LHCN-M2 (cell line): Measurements from ENCODE around the gene POLR2L. TPM values are rescaled to one million over a fixed set of nuclear protein-coding genes. Genes with fewer than 3 reads are reported as not detected.

Source experiments
- DNase-seq: peaks from one replicate; pipeline ENCODE4 v3.0.0-alpha.2; 2012; ENCODE audit warnings: low read depth
- total RNA-seq: library from RNA; depleted of rRNA; stranded (reverse); fragments of >200 nt; gene quantifications from 2 replicates; pipeline ENCODE4 v1.2.3, GENCODE V29; 2014

The POLR2L gene
- total RNA-seq, 1 experiment from 2014 or later = 146 TPM

DNA sequence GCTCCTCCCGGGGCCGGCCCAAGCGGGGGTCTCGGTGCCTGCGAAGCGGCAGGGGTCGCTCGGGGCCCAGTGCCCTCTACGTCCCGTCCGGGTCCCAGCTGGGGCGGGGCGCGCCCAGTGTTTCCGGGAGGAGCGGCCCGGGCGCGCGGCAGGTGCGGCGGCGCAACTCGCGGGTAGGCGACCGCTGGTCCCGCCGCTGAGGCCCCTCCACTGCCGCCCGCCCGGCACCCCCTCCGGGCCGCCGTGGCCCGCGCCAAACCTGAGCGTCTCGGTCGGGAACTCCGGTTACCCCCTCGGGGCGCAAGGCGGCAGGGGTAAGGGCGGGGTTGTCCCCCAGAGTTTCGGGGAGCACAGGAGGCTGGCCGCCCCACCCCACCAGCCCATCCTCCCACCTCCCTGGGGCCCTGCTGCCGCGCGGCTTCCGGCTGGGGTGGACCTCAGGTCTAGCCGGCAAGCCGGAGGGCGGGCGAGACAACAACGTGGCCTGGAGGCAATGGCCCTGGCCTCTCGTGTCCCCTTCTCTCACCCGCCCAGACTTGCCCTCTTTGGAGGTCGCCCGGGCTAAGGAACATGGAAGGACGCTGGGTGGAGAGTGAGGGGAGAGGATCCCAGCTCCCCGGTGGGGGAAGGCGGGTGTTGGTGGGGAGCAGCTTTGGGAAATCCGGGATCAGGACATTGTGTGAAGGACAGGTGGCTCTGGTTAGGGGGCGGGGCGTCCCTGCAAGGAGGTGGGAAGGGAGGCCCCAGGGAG is 15.0 kb downstream of the POLR2L start:
- no peak for DNase-seq

DNA sequence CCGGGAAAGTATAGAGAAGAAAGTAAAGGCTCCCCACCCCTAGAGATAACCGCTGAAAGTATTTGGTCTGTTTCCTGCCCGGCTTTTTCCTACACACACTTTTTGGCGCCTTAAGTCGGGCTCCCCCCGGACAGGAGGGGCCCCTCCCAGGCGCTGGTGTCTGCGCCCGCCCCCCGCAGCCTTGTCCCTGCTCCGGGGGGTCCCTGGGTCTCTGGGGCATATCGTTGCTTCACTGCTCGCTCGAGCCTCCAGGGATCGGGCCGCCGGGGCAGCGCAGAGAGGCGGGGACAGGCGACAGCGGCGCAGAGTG is 15.5 kb downstream of the POLR2L start:
- DNase-seq = no peak

DNA sequence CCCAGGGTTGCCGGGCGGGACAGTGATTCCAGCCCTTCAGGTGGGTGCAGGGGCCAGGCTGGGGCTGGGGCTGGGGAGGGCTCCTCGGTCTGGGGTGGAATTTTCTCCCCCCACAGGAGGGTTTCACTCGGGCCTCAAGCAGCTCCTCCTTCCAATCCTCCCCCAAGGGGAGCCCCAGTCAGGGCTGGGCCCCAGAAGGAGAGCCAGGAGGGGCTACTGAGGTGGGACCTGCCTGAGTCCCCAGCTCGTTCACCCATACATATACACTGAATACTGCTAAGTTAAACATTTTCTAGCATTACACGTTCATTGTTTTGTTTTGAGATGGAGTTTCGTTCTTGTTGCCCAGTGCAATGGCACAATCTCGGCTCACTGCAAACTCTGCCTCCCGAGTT is 16.1 kb downstream of the POLR2L start:
- no peak for DNase-seq

DNA sequence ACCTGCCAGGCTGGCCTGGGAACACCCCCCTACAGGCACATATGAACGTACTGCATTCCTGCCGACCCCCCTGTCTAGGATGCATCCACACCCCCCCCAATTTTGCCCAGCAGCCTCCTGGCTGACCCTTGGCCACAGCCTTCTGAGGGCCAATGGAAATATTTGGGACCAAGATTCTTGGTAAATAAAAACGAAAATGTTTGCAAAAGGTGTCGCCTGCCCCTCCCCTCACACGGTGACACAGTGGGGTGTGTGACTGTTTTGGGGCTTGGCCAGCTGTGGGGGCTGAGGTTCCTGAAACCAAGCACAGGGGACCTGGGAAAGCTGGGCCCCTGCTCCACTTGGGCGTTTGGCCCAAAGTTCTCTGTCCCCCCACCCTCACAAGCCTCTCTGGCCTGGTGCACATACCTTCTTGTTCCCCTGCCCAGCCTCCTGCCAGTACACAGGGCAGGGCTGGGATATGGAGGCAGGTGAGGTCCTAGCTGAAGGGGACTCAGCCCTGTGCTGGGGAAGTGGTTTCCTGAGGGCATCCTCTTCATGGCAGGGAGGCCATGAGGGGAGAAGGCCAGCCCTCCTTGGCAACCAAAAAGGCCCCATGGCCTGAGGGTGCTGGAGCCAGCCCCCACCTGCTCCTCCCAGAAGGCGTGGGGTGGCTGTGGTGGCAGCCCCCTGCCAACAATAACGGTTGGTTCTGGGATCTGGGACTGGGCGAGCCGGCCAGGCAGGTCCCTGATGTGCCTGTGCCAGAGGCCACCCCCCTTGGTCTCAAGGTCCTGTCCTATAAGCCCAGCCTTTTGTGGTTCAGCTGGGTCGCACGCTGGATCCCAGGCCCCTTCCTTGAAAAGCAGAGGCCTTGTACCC is 16.7 kb downstream of the POLR2L start:
- no peak for DNase-seq

DNA sequence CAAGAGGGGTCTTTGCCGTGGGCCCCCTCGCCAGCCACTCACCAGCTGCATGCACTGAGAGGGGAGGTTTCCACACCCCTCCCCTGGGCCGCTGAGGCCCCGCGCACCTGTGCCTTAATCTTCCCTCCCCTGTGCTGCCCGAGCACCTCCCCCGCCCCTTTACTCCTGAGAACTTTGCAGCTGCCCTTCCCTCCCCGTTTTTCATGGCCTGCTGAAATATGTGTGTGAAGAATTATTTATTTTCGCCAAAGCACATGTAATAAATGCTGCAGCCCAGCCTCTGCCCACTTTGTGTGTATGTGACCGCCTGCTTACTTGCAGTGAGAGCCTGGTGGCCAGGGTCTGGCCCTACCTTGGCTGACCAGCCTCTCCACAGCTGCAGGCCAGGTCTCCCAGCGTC is 17.4 kb downstream of the POLR2L start:
- no peak for DNase-seq

DNA sequence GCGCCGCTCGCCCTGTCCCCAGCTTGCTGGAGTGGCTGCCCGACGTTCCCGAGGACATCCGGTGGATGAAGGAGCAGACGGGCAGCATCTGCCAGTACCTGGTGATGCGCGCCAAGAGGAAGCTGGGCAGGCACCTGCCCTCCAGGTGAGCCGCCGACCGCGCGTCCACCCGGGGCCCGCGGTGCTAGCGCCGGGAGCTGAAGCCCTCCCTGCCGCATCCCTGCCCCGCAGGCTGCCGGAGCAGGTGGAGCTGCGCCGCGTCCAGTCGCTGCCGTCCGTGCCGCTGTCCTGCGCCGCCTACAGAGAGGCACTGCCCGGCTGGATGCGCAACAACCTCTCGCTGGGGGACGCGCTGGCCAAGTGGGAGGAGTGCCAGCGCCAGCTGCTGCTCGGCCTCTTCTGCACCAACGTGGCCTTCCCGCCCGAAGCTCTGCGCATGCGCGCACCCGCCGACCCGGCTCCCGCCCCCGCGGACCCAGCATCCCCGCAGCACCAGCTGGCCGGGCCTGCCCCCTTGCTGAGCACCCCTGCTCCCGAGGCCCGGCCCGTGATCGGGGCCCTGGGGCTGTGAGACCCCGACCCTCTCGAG is 17.9 kb downstream of the POLR2L start:
- no peak for DNase-seq

DNA sequence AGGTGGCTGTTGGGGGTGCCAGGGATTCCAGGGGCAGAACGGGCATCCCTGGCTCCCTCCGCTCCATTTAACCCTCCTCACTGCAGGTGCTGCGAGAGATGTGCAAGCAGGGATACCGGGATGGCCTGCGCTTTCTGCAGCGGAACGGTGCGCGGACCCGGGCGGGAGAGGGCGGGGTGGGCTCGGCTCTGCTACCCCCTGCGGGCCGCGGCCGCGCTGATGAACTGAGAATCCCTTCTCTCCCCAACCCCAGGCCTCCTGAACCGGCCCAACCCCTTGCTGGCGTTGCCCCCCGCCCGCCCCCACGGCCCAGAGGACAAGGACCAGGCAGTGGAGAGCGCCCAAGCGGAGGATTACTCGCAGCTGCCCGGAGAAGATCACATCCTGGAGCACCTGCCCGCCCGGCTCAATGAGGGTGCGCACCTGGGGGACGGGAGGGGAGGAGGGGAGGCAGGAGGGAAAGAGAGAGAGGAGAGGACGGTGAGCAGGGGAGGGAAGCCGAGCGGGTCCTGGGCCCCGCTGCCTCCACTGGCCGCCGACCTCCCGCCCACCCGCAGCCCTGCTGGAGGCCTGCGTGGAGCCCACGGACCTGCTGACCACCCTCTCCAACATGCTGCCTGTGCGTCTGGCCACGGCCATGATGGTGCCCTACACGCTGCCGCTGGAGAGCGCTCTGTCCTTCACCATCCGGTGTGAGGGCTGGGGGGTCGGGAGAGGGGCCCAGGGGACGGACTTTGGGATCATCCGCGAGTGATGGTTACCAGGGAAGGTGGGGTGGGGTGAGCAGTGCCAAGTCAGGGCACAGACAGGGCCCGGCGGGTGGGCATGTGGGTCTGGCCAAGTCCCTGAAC is 18.7 kb downstream of the POLR2L start:
- DNase-seq = no peak

DNA sequence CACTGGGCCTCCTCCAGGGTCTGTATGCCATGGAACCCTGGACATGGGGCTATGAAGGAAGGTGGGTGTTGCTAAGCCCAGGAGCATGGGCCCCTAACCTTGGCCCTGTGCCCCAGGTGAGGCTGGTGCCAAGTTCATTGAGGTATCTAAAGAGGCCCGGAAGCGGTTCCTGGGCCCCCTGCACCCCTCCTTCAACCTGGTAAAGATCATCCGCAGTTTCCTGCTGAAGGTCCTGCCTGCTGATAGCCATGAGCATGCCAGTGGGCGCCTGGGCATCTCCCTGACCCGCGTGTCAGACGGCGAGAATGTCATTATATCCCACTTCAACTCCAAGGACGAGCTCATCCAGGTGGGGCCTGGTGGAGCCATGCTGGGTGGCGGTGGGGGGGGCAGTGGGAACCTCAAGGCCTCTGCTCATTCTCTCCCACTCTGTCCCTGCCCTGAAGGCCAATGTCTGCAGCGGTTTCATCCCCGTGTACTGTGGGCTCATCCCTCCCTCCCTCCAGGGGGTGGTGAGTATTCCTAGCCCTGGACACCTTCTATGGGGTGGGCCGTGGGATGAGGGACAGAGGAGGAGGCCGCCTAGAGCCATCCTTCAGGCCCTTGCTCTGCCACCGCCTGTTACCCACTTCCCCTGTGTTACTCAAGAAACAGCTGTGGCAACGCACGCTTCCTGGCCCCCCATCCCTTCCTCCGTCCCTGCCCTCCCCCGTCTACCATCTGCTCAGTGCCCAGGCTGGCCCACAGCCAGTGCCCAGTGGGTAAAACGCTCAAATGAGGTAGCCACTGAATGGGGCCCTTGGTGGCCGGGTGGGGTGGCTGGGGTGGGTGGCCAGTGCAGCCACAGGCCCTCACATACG is 20.6 kb downstream of the POLR2L start:
- DNase-seq = peak; percentile 85

DNA sequence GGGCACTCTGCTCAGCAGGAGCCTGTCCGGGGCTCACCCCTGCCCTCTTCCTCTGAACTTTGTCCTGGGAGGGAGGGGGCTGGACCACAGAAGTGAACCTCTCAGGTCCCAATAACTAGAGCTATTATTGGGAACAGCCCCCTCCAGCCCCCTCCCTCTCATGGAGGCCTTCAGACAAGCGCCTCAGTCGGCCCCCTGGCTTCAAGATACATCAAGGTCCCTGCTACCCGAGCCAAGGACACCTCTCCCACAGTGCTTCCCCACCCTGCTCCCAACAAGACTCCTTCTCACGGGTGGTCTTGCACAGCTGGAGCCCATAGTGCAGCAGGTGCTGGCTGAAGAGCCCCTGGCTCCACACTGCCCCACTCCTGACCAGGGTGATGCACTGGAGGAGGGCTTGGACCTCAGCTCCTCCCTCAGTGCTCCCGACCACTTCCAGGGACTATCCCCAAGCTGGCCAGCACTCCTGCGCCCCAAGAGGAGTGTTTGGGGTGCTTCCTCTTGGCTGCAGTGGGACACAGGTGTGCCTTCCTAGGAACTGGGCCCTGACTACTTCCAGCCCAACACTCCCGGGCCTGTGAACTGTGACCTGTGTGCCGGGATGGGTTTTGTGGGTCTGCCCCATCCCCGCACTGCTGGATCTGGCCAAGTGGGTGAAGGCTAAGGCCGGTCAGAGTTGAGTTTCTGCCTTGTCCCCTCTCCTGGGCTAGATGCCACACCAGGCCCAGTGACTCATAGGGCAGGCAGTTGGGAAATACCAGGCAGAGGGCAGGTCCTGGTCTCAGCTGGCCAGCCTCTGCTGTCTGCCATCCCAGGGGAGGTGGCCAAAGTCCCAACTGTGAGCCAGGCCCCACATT is 21.4 kb downstream of the POLR2L start:
- DNase-seq = peak; percentile 91

DNA sequence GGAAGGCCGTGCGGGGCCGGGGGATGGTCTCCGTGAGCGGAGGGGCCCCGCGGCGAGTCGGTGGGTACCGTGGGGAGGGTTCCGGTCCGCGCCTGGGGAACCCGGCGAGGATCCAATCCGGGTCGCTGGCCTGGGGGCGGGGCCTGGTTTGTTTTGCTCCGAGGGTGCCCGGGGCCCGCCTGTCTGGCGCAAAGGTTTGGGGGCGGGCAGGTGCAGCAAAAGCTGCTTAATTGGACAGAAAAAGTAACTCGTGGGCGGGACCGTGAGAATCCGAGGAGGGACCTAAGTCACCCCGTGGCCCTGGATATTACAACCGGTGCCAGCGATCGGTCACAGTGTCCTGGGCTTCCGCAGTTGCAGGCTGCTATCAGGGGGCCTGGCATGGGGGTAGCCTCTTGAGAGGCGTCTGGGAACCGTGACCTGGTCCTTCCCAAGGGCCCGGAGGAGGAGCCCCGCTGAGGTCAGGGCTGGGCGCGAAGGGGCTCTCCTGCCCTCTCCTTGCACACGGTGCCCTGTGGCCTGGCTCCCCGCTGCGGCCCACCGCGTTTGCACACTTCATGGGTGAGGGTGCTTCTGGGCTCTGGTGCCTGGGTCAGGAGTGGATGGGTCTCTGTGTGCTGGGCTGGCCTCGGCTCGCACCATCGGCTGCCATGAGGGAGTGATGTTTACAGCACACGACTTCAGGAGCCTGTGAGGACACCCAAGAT is 22.2 kb downstream of the POLR2L start:
- DNase-seq = peak; percentile 81

DNA sequence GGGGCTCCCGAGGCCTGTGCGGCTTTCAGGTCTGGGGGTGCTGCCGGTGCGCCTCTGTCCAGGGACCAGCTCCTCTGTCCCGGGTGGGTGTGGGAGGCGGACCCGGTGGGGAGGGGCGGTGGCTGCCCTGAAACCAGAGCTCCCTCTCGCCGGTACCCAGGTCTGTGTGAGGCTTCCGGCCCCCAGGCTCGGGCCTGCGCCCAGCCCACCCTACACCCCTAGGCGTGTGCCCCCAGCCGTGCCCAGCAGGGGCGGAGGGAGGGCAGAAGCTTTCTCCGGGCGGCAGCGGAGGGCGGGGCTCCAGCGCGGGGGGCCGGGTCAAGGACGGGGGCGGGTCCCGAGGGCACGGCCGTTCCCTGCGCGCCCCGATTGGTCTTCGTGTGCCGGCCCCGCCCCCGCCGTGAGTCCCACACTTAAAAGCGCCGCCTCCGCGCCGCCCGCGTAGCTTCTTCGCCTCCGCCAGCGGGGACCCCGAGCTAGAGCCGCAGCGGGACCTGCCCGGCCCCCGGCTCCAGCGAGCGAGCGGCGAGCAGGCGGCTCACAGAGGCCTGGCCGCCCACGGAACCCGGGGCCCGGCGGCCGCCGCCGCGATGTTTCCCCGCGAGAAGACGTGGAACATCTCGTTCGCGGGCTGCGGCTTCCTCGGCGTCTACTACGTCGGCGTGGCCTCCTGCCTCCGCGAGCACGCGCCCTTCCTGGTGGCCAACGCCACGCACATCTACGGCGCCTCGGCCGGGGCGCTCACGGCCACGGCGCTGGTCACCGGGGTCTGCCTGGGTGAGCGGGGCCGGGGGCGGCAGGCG is 23.0 kb downstream of the POLR2L start:
- DNase-seq = peak; percentile 79

DNA sequence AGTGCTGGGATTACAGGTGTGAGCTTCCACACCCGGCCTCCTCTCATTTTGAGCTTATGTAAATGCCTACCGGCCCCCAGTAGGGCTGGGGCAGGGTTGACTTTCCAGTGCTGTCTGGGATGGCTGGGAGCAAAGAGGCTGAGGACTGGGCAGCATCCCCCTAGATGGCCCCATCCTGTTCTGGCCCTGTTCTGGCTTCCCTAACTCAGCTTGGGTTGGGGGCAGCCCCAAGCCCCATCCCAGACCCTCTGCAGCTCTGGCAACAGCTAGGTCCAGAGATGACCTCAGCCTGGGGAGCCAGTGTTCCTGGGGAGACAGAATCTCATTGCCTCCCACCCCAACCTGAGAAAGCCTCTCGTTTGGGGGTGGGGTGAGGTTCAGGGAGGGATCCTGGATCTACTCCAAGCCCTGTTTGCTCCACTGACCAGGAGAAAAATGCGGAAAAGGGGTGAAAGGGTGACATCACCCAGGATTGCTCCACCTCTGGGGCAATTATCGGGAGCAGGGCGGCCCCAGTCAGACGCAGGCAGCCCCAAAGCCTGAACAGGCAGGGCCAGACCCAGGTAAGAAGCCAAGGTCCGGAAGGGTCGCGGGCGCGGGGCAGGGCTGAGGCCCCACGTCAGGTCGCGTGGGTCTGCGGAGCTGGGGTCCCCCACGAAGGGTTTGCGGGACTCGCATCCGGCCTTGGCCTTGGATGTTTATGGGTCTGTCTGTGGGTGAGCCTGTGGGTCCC is 23.8 kb downstream of the POLR2L start, which contains the start of gene PNPLA2:
TSS of gene PNPLA2 (plus strand) at position 519 of the 733 bp plus-strand sequence. CDS start 805 bp downstream, outside the sequence.
- no peak for DNase-seq

DNA sequence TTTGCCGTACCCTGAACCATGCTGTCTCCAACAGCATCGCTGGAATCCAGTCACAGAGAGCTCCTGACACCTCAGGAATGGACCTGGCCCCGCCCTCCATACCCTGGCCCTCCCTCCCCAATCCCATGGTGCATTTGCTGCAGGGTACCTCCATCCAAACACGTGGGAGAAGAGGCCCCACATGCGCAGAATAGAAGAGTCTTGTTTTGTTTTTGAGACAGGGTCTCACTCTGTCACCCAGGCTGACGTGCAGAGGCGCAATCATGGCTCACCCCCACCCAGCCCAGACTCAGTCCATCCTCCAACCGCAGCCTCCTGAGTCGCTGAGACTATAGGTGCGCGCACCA is 25.9 kb downstream of the POLR2L start:
- DNase-seq = no peak

DNA sequence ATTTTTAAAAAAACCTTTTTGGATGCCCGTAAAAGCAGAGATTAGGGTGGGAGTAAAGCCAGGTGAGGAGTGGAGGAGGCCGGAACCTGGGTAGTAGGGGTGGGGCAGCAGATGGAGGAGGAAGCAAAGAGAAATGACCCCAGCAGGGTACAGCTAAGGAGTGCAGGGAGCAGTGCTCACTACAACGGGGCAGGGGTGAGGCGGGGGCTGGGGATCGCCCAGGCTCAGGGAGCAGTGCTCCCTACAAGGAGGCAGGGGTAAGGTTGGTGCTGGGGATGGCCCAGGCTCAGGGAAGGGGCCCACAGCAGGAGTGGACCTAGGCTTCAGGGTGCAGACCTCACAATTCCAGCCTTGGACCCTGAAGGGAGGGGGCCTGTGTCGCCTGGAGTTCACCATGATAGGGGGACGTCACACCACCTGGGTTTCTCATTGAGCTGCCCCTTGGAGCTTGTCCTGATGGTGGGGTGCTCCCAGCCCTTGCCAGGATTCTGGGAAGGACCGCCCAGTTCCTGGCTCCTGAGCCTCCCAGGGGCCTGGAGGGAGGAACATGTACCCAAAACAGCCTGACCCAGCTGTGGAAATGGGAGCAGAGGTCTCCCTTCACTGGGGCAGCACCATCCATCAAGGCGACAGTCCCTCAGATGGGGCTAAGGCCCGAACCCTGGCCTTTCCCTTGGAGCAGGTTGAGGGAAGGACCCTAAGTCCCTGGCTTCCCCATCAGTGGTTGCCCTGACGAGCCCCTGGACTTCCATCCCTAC is 26.5 kb downstream of the POLR2L start:
- no peak for DNase-seq

DNA sequence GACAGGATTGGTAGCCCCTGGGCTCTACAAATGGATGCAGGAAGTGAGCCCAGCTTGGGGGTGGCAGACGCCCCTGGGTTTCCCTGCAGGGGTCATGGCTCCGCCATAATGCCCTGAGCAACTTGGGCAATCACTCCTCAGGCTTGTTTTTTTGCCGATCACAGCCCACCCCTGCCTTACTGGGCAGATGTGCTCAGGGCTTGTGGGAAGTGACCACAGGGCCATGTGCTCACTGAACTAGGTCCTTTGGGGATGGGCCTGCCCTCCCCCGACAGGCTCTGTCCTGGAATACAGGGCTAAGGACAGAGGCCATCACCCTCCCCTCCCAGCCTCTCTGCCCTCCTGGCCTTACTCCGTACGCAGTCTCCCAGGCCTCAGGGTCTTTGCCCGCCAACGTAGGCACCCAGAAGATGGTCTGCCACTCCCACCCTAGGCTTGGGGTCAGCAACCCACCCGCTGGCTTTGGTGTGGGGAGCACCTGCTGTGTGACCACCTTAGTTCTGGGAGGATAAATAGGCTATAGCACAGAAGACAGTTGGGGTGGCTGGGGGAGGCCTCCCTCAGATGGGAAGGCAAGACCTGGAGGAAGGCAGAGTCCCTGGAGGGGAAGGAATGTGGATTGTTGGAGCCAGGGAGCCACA is 28.8 kb downstream of the POLR2L start:
- DNase-seq = no peak

DNA sequence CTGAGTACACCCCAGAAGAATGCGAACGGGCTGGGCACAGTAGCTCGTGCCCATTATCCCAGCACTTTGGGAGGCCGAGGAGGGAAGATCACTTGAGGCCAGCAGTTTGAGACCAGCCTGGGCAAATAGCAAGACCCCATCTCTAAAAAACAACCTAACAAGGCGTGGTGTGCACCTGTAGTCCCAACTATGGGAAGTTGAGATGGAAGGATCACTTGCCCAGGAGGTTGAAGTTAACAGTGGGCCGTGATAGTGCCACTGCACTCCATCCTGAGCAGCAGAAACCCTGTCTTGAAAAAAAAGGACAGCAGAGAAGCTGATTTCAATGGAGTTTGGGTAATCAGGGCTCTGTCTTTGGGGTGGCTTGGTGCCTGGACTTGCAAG is 29.3 kb downstream of the POLR2L start:
- DNase-seq = no peak
